GM12801 (cell line): ENCODE data around the gene PFKM.

Experiments
- CTCF ChIP-seq: IDR thresholded peaks from one replicate; pipeline ENCODE4 v1.5.1; 2011; ENCODE audit warnings: control low read depth; ENCODE audit not compliant: insufficient read length; ENCODE audit errors: extremely low read depth

The PFKM gene

GRCh38 chr12:48142818-48143674 is 23.9 kb downstream of the PFKM start:
- no peak for TF ChIP-seq CTCF

- no peak for TF ChIP-seq CTCF
Measured at GRCh38 chr12:48143898-48144297, 24.7 kb downstream of the PFKM start.

- TF ChIP-seq CTCF = no peak
Measured at GRCh38 chr12:48145981-48146380, 26.8 kb downstream of the PFKM start.

GRCh38 chr12:48151103-48151771 is 32.1 kb downstream of the PFKM start:
- no peak for TF ChIP-seq CTCF

- no peak for TF ChIP-seq CTCF
Measured at GRCh38 chr12:48156652-48157017, 37.5 kb downstream of the PFKM start.

GRCh38 chr12:48157018-48157888 is 38.1 kb downstream of the PFKM start, which contains the start of gene ASB8:
Gene ASB8 (minus strand): TSS chr12:48157515. CDS start chr12:48153496, 4,019 bp downstream.
- TF ChIP-seq CTCF = no peak

- no peak for TF ChIP-seq CTCF
Measured at GRCh38 chr12:48157889-48158370, 38.8 kb downstream of the PFKM start.
